Tibial artery (tissue), 4 donors: Measurements from ENCODE around the gene FOXP2.

Experiments
- DNase-seq, 2 donors: peaks; one replicate each; pipeline ENCODE4 v3.0.0-alpha.2; 2019
- H3K27ac ChIP-seq, 2 donors: fragments of 200-600 bp; sonication (generic) in 1 of 2; 1 replicate in 1 of 2; 2 replicates in 1 of 2; pipeline ENCODE4 v1.5.1; 2018 to 2019; ENCODE audit warnings: mild to moderate bottlenecking in 1 of 2
- H3K27me3 ChIP-seq, 2 donors: fragments of 200-600 bp; sonication (generic) in 1 of 2; one replicate each; pipeline versions ENCODE4 v1.5.1 to v1.6.0; 2016 to 2019
- H3K36me3 ChIP-seq, 3 donors: fragments of 200-600 bp; sonication (generic) in 2 of 3; one replicate each; pipeline ENCODE4 v1.5.1; 2016 to 2019; ENCODE audit warnings: mild to moderate bottlenecking in 2 of 3
- H3K4me1 ChIP-seq, 4 donors: fragments of 200-600 bp; sonication (generic) in 2 of 4; 1 replicate in 3 of 4; 2 replicates in 1 of 4; pipeline ENCODE4 v1.5.1; 2016 to 2019
- H3K4me3 ChIP-seq, 2 donors: fragments of 200-600 bp; sonication (generic) in 1 of 2; 1 replicate in 1 of 2; 2 replicates in 1 of 2; pipeline ENCODE4 v1.5.1; 2018 to 2019; ENCODE audit warnings: mild to moderate bottlenecking in 2 of 2
- H3K9me3 ChIP-seq, 3 donors: fragments of 200-600 bp; sonication (generic) in 1 of 3; one replicate each; pipeline ENCODE4 v1.5.1; 2016 to 2019
- CTCF ChIP-seq, 2 experiments: fragments of 200-600 bp in 1 of 2; fragments of 450-650 bp in 1 of 2; IDR thresholded peaks; one replicate each; pipeline ENCODE4 v1.5.1; 2017 to 2019; ENCODE audit warnings: antibody characterized with exemption in 2 of 2, mild to moderate bottlenecking in 1 of 2, moderate library complexity in 1 of 2
- intact Hi-C: fragments of 100-400 bp; cut with DNase I; formaldehyde crosslinking; loops from one replicate; pipeline ENCODE4 v1.15.0; 2023; ENCODE audit warnings: low total_unique reads

Gene FOXP2

GRCh38 chr7:114630201-114630990 is 215.8 kb downstream of the FOXP2 start:
- H3K9me3 ChIP-seq: no peaks in the 10 kb centered on the region
- TF ChIP-seq CTCF (IDR thresholded peaks at IDR 0.05): no peak
- no peaks in the 10 kb centered on the region for H3K4me1 ChIP-seq
- H3K27ac ChIP-seq: no peak overlapping the region
- peaks cover 0 to 10% (median 0%) of the 10 kb centered on the region in 3 donors for H3K36me3 ChIP-seq
- no peaks in the 10 kb centered on the region for H3K27me3 ChIP-seq
- no peak overlapping the region for H3K4me3 ChIP-seq
- DNase-seq: no peak
- intact Hi-C loops: no loop called here

- H3K4me1 ChIP-seq: no peaks in the 10 kb centered on the region
- H3K27me3 ChIP-seq: no peaks in the 10 kb centered on the region
- H3K4me3 ChIP-seq: no peak overlapping the region
- TF ChIP-seq CTCF (IDR thresholded peaks at IDR 0.05): no peak
- intact Hi-C loops: no loop called here
- peaks cover 0 to 10% (median 0%) of the 10 kb centered on the region in 3 donors for H3K36me3 ChIP-seq
- no peak overlapping the region for H3K27ac ChIP-seq
- no peaks in the 10 kb centered on the region for H3K9me3 ChIP-seq
- no peak for DNase-seq
Measured at GRCh38 chr7:114631249-114631822, 216.7 kb downstream of the FOXP2 start.

GRCh38 chr7:114639451-114639850 is 224.8 kb downstream of the FOXP2 start:
- no peak overlapping the region for H3K4me3 ChIP-seq
- H3K9me3 ChIP-seq: no peaks in the 10 kb centered on the region
- H3K27ac ChIP-seq: no peak overlapping the region
- no peaks in the 10 kb centered on the region for H3K4me1 ChIP-seq
- H3K27me3 ChIP-seq: no peaks in the 10 kb centered on the region
- intact Hi-C loops: no loop called here
- no peak for DNase-seq
- TF ChIP-seq CTCF (IDR thresholded peaks at IDR 0.05): no peak
- no peaks in the 10 kb centered on the region for H3K36me3 ChIP-seq

GRCh38 chr7:114644455-114644854 is 229.8 kb downstream of the FOXP2 start:
- no peak for DNase-seq
- Histone ChIP-seq H3K27ac (no peak overlapping the region), H3K27me3 (no peaks in the 10 kb centered on the region), H3K4me3 (no peak overlapping the region), H3K9me3 (no peaks in the 10 kb centered on the region), H3K36me3 (no peaks in the 10 kb centered on the region), H3K4me1 (no peaks in the 10 kb centered on the region)
- intact Hi-C loops: no loop called here
- TF ChIP-seq CTCF (IDR thresholded peaks at IDR 0.05): no peak

- H3K27ac ChIP-seq: no peak overlapping the region
- no peak overlapping the region for H3K4me3 ChIP-seq
- no peak for DNase-seq
- H3K27me3 ChIP-seq: no peaks in the 10 kb centered on the region
- H3K4me1 ChIP-seq: no peaks in the 10 kb centered on the region
- no peaks in the 10 kb centered on the region for H3K9me3 ChIP-seq
- TF ChIP-seq CTCF (IDR thresholded peaks at IDR 0.05): no peak
- intact Hi-C loops: no loop called here
- no peaks in the 10 kb centered on the region for H3K36me3 ChIP-seq
Measured at GRCh38 chr7:114645451-114645850, 230.8 kb downstream of the FOXP2 start.
